GM12873 (cell line): Measurements from ENCODE around the gene LTC4S.

Experiments used
- CTCF ChIP-seq: IDR thresholded peaks from 2 replicates; pipeline ENCODE4 v1.5.1; 2012; ENCODE audit warnings: low read depth, mild to moderate bottlenecking, moderate library complexity, low read length, control low read depth; ENCODE audit not compliant: insufficient read depth; ENCODE audit errors: missing control alignments

LTC4S gene

GRCh38 chr5:179819296-179820126, 25.7 kb downstream of the LTC4S start:
- TF ChIP-seq CTCF: no peak

GRCh38 chr5:179820127-179820482, 26.3 kb downstream of the LTC4S start:
- TF ChIP-seq CTCF: no peak

- no peak for TF ChIP-seq CTCF
Measured at GRCh38 chr5:179820483-179821297, 26.9 kb downstream of the LTC4S start, which contains the start of gene SQSTM1. Gene SQSTM1 (plus strand): TSS chr5:179820905. CDS start chr5:179820937, 32 bp downstream.

DNA sequence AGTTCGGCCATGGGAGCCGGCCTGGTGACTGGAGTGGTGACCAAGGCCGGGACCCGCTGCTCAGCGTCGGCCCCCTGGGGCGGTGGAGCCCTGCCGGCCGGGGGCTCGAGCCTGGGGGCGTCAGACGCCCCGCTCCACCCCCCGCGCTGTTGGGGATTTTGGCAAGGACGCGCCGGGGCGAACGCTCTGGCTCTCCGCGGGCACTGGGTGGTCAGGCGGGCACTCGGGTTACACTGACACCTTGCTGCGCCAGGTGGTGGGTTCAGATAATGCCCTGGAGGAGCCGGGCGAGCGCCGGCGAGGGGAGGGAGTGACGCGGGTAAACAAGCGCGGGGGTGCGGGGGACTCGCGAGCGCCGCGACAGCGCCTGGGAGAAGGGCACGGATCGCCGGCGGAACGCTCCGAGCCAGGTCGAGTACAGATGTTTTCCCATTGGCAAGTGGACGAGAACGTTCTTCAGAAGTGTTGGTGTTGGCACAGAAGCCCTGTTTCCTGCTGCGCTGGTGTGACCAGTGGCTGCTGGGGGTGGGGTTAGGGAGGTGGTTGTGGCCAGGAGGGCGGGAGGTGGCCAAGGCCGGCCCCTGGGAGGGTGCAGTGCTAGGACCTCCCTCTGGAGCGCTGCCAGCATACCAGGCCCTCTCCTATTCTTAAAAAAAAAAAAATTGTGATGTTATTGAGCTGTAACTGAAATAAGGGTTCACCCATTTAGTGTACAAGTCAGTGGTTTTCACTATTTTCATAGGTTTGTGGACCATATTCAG, 27.7 kb downstream of the LTC4S start:
- no peak for TF ChIP-seq CTCF

DNA sequence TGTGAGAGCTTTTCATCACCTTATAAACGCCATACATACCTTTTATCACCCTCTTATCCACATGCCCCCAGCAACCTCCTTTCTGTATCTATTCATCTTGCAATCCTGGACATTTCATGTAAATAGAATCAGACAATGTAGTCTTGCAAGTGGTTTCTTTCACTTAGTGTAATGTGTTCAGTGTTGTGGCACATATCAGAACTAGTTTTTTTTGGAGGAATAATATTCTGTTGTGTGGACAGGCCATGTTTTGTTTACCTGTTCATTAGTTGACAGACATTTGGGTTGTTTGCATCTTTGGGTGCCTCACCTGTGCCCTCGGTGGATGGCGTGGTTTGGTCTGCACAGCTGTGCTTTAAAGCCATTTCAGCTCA, 28.3 kb downstream of the LTC4S start:
- no peak for TF ChIP-seq CTCF

- TF ChIP-seq CTCF: no peak
Measured at GRCh38 chr5:179822444-179822990, 28.7 kb downstream of the LTC4S start.
